Liver (tissue), 3 donors: ENCODE results near the gene SLC5A3.

ENCODE experiments used
- CTCF ChIP-seq: fragments of 150-350 bp; IDR thresholded peaks from 2 replicates; pipeline ENCODE4 v1.5.1; 2017; ENCODE audit warnings: improper control_type of control experiment, low read depth, low read length; ENCODE audit not compliant: missing input control
- FOXA1 ChIP-seq: IDR thresholded peaks from 2 replicates; pipeline ENCODE4 v1.6.1; 2016; ENCODE audit warnings: antibody characterized with exemption
- GABPA ChIP-seq, 2 donors: IDR thresholded peaks in 1 of 2; conservative IDR thresholded peaks in 1 of 2; 2 replicates each; pipeline ENCODE4 v1.6.1; 2016; ENCODE audit warnings: antibody characterized with exemption in 2 of 2, mild to moderate bottlenecking in 1 of 2, moderate library complexity in 1 of 2
- JUND ChIP-seq, 2 donors: IDR thresholded peaks; 2 replicates each; pipeline ENCODE4 v1.6.1; 2016; ENCODE audit warnings: antibody characterized with exemption in 2 of 2
- MAX ChIP-seq: IDR thresholded peaks from 2 replicates; pipeline ENCODE4 v1.6.1; 2016; ENCODE audit warnings: antibody characterized with exemption
- RAD21 ChIP-seq, 2 donors: IDR thresholded peaks; 2 replicates each; pipeline ENCODE4 v1.6.1; 2016; ENCODE audit warnings: antibody characterized with exemption in 2 of 2, mild to moderate bottlenecking in 2 of 2
- REST ChIP-seq: IDR thresholded peaks from 2 replicates; pipeline ENCODE4 v1.6.1; 2016; ENCODE audit warnings: antibody characterized with exemption, mild to moderate bottlenecking
- SP1 ChIP-seq: IDR thresholded peaks from 2 replicates; pipeline ENCODE4 v1.6.1; 2018; ENCODE audit warnings: antibody characterized with exemption, mild to moderate bottlenecking
- TAF1 ChIP-seq: conservative IDR thresholded peaks from 2 replicates; pipeline ENCODE4 v1.6.1; 2016; ENCODE audit warnings: antibody characterized with exemption, mild to moderate bottlenecking
- YY1 ChIP-seq: IDR thresholded peaks from 2 replicates; pipeline ENCODE4 v1.6.1; 2016; ENCODE audit warnings: antibody characterized with exemption, mild to moderate bottlenecking
- ZBTB33 ChIP-seq: IDR thresholded peaks from 2 replicates; pipeline ENCODE4 v1.6.1; 2016; ENCODE audit warnings: antibody characterized with exemption
- donor health status: healthy.
- donor health status: healthy.

GRCh38 chr21:34077888-34078287 is 4.5 kb downstream of the SLC5A3 start:
- TF ChIP-seq ZBTB33: no peak
- no peak for TF ChIP-seq MAX
- no peak for TF ChIP-seq CTCF
- TF ChIP-seq TAF1: no peak
- no peak for TF ChIP-seq YY1
- TF ChIP-seq FOXA1: no peak
- TF ChIP-seq SP1: no peak
- no peak for TF ChIP-seq GABPA (IDR thresholded peaks at IDR 0.05 in 1 of 2, conservative IDR thresholded peaks at IDR 0.05 in 1 of 2)
- no peak for TF ChIP-seq JUND (IDR thresholded peaks at IDR 0.05)
- TF ChIP-seq RAD21 (IDR thresholded peaks at IDR 0.05): no peak
- TF ChIP-seq REST: no peak
